Vagina (tissue), 2 donors: Measurements from ENCODE around the gene PASK. TPM values are rescaled to one million over a fixed set of nuclear protein-coding genes. Genes with fewer than 3 reads are reported as not detected.

ENCODE experiments used
- DNase-seq, 2 donors: peaks; one replicate each; pipeline ENCODE4 v3.0.0-alpha.2; 2017; ENCODE audit errors: extremely low spot score in 2 of 2
- H3K27ac ChIP-seq: fragments of 200-600 bp; sonication (generic); one replicate; pipeline ENCODE4 v1.5.1; 2019
- H3K27me3 ChIP-seq: fragments of 200-600 bp; sonication (generic); one replicate; pipeline ENCODE4 v1.5.1; 2019
- H3K36me3 ChIP-seq, 2 donors: fragments of 200-600 bp; sonication (generic); one replicate each; pipeline ENCODE4 v1.5.1; 2017 to 2019
- H3K4me1 ChIP-seq: fragments of 200-600 bp; sonication (generic); one replicate; pipeline ENCODE4 v1.5.1; 2019
- H3K4me3 ChIP-seq, 2 donors: fragments of 200-600 bp; sonication (generic); 1 replicate in 1 of 2; 2 replicates in 1 of 2; pipeline ENCODE4 v1.5.1; 2016 to 2019
- H3K9me3 ChIP-seq: fragments of 200-600 bp; sonication (generic); one replicate; pipeline ENCODE4 v1.5.1; 2019
- CTCF ChIP-seq, 3 experiments: fragments of 450-650 bp in 2 of 3; fragments of 200-600 bp in 1 of 3; sonication (generic) in 1 of 3; IDR thresholded peaks; one replicate each; pipeline ENCODE4 v1.5.1; 2017 to 2019; ENCODE audit warnings: antibody characterized with exemption in 3 of 3, mild to moderate bottlenecking in 2 of 3, moderate library complexity in 2 of 3
- POLR2A ChIP-seq, 2 donors: fragments of 450-650 bp; IDR thresholded peaks; one replicate each; pipeline ENCODE4 v1.6.1; 2017; ENCODE audit warnings: antibody characterized with exemption in 2 of 2, mild to moderate bottlenecking in 2 of 2, moderate library complexity in 2 of 2
- POLR2AphosphoS5 ChIP-seq, 2 donors: sonication (generic); formaldehyde crosslinking; IDR thresholded peaks; one replicate each; pipeline ENCODE4 v1.9.0; 2017; ENCODE audit warnings: antibody characterized with exemption in 2 of 2, mild to moderate bottlenecking in 2 of 2, low read depth in 1 of 2; ENCODE audit not compliant: insufficient read depth in 1 of 2
- intact Hi-C: fragments of 100-400 bp; cut with DNase I; formaldehyde crosslinking; loops from one replicate; pipeline ENCODE4 v1.15.1; 2023
- total RNA-seq: library from RNA; depleted of rRNA; stranded (reverse); fragments of >200 nt; gene quantifications from one replicate; pipeline ENCODE4 v1.2.3, GENCODE V29; 2016

PASK gene
- total RNA-seq, 1 donor from 2014 or later, result 6.4 TPM

- no peaks in the 10 kb centered on the region for H3K36me3 ChIP-seq
- intact Hi-C loops, result no loop called here
- H3K9me3 ChIP-seq, result no peaks in the 10 kb centered on the region
- H3K4me1 ChIP-seq, result no peaks in the 10 kb centered on the region
- no peak overlapping the region for H3K27ac ChIP-seq
- no peaks in the 10 kb centered on the region for H3K27me3 ChIP-seq
- no peak overlapping the region for H3K4me3 ChIP-seq
- TF ChIP-seq POLR2AphosphoS5 (IDR thresholded peaks at IDR 0.05; ENCODE audit: insufficient read depth in 1 of 2, low read depth in 1 of 2) (no peak), CTCF (IDR thresholded peaks at IDR 0.05) (no peak), POLR2A (IDR thresholded peaks at IDR 0.05) (no peak)
- no peak for DNase-seq
Observed at GRCh38 chr2:241194811-241195210, 45.5 kb upstream of the PASK start.

- DNase-seq, result no peak
- intact Hi-C loops, result no loop called here
- no peaks in the 10 kb centered on the region for H3K4me1 ChIP-seq
- no peak overlapping the region for H3K4me3 ChIP-seq
- no peaks in the 10 kb centered on the region for H3K36me3 ChIP-seq
- no peaks in the 10 kb centered on the region for H3K9me3 ChIP-seq
- no peaks in the 10 kb centered on the region for H3K27me3 ChIP-seq
- no peak overlapping the region for H3K27ac ChIP-seq
- TF ChIP-seq CTCF (IDR thresholded peaks at IDR 0.05) (no peak), POLR2AphosphoS5 (IDR thresholded peaks at IDR 0.05; ENCODE audit: insufficient read depth in 1 of 2, low read depth in 1 of 2) (no peak), POLR2A (IDR thresholded peaks at IDR 0.05) (no peak)
Observed at GRCh38 chr2:241193271-241193670, 44.0 kb upstream of the PASK start.

GRCh38 chr2:241191081-241191480, 41.8 kb upstream of the PASK start:
- Histone ChIP-seq H3K27ac (no peak overlapping the region), H3K9me3 (no peaks in the 10 kb centered on the region), H3K4me3 (no peak overlapping the region), H3K4me1 (no peaks in the 10 kb centered on the region), H3K27me3 (no peaks in the 10 kb centered on the region), H3K36me3 (no peaks in the 10 kb centered on the region)
- intact Hi-C loops, result no loop called here
- no peak for DNase-seq
- TF ChIP-seq POLR2A (IDR thresholded peaks at IDR 0.05), result no peak
- no peak for TF ChIP-seq POLR2AphosphoS5 (IDR thresholded peaks at IDR 0.05; ENCODE audit: insufficient read depth in 1 of 2, low read depth in 1 of 2)
- TF ChIP-seq CTCF (IDR thresholded peaks at IDR 0.05), result no peak

GRCh38 chr2:241190291-241190981, 41.2 kb upstream of the PASK start:
- no peak for DNase-seq
- no peaks in the 10 kb centered on the region for H3K4me1 ChIP-seq
- no peak overlapping the region for H3K4me3 ChIP-seq
- no peaks in the 10 kb centered on the region for H3K27me3 ChIP-seq
- H3K36me3 ChIP-seq, result no peaks in the 10 kb centered on the region
- H3K27ac ChIP-seq, result no peak overlapping the region
- no peak for TF ChIP-seq CTCF (IDR thresholded peaks at IDR 0.05)
- TF ChIP-seq POLR2AphosphoS5 (IDR thresholded peaks at IDR 0.05; ENCODE audit: insufficient read depth in 1 of 2, low read depth in 1 of 2), result no peak
- no peak for TF ChIP-seq POLR2A (IDR thresholded peaks at IDR 0.05)
- H3K9me3 ChIP-seq, result no peaks in the 10 kb centered on the region
- intact Hi-C loops, result no loop called here

- Histone ChIP-seq H3K9me3 (no peaks in the 10 kb centered on the region), H3K4me1 (no peaks in the 10 kb centered on the region), H3K36me3 (no peaks in the 10 kb centered on the region), H3K4me3 (no peak overlapping the region), H3K27me3 (no peaks in the 10 kb centered on the region), H3K27ac (no peak overlapping the region)
- TF ChIP-seq POLR2A (IDR thresholded peaks at IDR 0.05) (no peak), CTCF (IDR thresholded peaks at IDR 0.05) (no peak), POLR2AphosphoS5 (IDR thresholded peaks at IDR 0.05; ENCODE audit: insufficient read depth in 1 of 2, low read depth in 1 of 2) (no peak)
- DNase-seq, result no peak
- intact Hi-C loops, result no loop called here
Observed at GRCh38 chr2:241189856-241190201, 40.6 kb upstream of the PASK start.
